Cardiac fibroblast (primary cell): Measurements from ENCODE around the gene VANGL1.

Experiments used
- DNase-seq, 2 donors: peaks; one replicate each; pipeline versions ENCODE4 v3.0.0 to v3.0.0-alpha.2; 2010; ENCODE audit warnings: low read depth in 2 of 2
- H3K4me3 ChIP-seq, 2 donors: replicated peaks in 1 of 2; 1 replicate in 1 of 2; 2 replicates in 1 of 2; pipeline ENCODE4 v1.5.1; 2011; ENCODE audit warnings: low read depth in 2 of 2, low read length in 2 of 2, mild to moderate bottlenecking in 2 of 2, moderate library complexity in 1 of 2
- TF ChIP-seq, protein P1 (sequence below): IDR thresholded peaks from one replicate; pipeline ENCODE4 v1.5.1; 2011; ENCODE audit warnings: low read depth, mild to moderate bottlenecking, low read length, inconsistent platforms

Gene VANGL1

DNA sequence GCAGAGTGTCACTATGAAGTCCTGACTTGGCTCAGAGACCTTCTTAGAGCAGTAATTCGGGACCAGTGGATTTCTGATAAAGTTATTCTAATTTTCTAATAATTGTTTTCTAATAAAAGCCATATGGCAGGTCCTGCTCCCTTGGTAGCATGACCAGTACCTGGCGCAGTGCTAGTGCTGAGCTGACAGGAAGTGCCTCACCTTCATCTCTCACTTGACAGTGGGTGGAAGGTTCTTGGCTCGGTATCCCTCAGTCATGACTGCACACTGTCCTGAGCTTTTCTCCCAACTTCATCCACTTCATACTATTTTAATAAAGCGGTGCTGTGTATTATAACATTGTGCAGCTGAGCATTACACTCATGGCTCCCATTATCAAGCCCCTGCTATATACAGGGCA, 14.1 kb downstream of the VANGL1 start:
- no peak for DNase-seq
- TF ChIP-seq, protein P1, sequence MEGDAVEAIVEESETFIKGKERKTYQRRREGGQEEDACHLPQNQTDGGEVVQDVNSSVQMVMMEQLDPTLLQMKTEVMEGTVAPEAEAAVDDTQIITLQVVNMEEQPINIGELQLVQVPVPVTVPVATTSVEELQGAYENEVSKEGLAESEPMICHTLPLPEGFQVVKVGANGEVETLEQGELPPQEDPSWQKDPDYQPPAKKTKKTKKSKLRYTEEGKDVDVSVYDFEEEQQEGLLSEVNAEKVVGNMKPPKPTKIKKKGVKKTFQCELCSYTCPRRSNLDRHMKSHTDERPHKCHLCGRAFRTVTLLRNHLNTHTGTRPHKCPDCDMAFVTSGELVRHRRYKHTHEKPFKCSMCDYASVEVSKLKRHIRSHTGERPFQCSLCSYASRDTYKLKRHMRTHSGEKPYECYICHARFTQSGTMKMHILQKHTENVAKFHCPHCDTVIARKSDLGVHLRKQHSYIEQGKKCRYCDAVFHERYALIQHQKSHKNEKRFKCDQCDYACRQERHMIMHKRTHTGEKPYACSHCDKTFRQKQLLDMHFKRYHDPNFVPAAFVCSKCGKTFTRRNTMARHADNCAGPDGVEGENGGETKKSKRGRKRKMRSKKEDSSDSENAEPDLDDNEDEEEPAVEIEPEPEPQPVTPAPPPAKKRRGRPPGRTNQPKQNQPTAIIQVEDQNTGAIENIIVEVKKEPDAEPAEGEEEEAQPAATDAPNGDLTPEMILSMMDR, result no peak
- no peak overlapping the region for H3K4me3 ChIP-seq

DNA sequence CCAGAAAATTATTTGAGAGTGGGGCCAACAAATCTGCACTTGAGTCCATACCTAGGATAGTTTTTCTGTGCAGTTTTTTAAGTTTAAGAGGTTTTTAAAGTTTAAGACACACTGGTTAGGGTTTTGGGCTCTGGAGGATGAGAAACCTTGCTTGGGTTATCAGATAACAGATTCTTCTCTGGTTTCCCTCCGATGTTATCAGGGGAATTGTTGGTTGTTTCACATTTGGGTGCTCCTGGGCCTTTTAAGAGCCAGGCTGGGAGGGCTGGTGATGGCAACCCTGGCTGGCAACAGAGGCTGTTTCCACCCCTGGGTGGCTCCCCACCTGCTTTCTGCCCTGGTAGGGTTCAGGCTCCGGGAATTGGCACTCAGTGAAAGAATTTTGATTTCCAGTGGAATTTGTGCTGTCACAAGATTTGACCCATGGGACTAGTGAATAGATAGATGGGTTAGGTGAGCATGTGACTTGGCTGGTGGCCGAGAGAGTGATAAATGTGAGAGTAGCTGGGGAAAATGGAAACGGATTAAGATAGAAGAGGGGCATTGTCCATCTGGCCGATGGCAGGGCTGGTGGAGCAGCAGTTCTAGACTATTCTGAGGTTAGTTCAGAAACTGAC, 14.8 kb downstream of the VANGL1 start:
- no peak for DNase-seq
- TF ChIP-seq, protein P1, result no peak

DNA sequence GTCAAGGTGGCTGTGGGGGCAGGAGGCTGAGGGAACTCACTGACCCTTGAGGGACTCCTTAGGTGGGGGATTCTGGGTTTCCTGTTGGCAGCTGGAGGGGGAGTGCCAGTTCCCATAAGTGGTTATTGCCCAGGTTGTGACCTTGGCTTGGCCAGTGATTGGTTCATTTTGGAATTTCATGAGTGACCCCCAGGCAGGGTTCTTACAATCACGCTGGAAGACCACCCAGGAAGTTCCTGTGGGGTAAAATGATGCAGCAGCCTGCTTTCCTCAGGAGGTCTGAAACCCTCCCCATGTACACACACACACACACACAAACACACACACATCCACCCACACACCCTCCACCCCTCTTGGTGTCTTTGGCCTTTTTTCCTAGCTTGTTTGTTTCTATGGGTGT, 16.9 kb downstream of the VANGL1 start:
- no peak overlapping the region for H3K4me3 ChIP-seq
- DNase-seq, result no peak
- TF ChIP-seq, protein P1, result no peak

More for the DNA sequence above, 14.8 kb downstream of the VANGL1 start:
- no peak overlapping the region for H3K4me3 ChIP-seq

DNA sequence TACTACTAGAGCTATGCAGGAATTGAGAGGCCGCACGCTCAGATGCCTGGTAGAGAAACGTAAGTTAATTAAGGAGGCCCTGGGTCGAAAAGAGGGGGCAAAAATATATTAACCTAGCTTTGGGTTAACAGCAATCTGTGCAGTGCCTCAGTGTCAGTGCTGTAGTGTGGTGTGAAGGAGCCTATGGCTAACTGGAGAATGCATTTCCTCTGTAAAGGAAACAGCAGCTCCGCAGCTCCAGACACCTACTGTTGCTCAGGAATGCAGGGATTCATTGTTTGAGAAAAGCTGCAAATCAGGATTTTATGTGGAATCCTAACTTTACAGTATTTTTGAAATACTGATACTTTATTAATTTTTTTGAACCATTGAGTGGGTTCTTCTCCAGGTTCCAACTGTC, 18.4 kb downstream of the VANGL1 start:
- TF ChIP-seq, protein P1, result no peak
- no peak overlapping the region for H3K4me3 ChIP-seq
- DNase-seq, result no peak

DNA sequence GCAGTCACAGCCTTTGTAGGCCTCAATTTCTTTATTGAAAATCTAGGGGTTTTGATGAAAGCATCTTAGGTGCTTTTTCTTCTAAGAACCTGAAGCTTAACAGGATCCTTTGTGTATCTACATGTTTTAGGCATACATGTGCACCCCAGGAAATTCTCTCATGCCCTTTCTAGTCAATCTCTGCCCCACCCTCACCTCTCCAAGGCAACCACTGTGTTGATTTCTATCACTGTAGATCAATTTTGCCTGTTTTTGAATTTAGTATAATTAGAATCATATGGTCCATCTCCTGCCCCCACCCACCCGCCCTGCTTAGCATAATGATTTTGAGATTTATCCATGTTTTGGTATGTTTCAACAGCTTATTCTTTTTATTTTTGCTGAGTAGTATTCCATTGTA, 19.4 kb downstream of the VANGL1 start:
- TF ChIP-seq, protein P1, result no peak

DNA sequence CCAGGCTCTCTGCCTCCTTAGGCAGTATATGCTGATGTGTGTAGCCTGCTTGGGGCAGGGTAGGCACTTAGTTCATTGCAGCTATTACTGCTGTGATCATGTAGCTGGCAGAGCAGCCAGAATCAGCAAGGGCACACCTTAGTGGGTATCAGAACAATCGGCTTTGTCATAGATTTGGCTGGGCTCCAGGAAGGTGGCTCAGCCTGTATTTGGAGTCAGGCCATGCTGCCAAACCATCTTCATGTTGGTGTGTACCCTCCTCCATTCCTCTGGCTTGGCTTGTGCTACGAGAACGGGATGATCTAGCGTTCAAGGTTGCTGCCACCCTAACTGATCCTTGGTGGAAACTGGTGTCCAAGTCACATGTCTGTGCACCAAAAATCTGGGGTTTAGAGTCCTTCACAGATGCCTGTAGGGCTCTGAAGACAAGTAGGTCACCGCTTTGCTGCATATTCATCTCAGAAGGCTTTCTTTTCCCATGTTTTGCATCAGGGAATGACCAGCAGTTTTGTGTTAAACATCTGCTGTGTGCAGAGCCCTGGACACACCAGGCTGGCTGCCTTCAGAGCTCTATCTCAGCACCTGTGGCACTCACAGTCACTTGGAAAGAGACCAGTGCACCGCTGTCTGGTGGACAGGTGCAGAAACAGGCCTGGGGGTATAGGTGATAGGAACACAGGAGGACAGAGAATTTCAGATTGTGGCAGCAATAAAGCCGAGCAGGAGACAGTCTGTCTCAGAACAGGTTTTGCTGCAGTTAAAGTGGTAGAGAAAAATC, 23.7 kb downstream of the VANGL1 start:
- no peak for DNase-seq
- TF ChIP-seq, protein P1, result no peak
- H3K4me3 ChIP-seq, result no peak overlapping the region

More for the DNA sequence above, 19.4 kb downstream of the VANGL1 start:
- DNase-seq, result no peak
- no peak overlapping the region for H3K4me3 ChIP-seq
